Endothelial cell of umbilical vein (primary cell): Measurements from ENCODE around the gene NAALADL1. TPM values are rescaled to one million over a fixed set of nuclear protein-coding genes. Genes with fewer than 3 reads are reported as not detected.

Source experiments
- BruUV-seq: library from RNA; stranded (reverse); fragments of 400-500 nt; replicated peaks from 2 replicates; lab custom pipeline; 2021; lab: Mats Ljungman, UMichigan
- CTCF ChIA-PET: fragments of 300-600, 350-600 bp; sonication (Branson Sonifier 250); formaldehyde crosslinking; loops from one replicate; lab custom pipeline; 2021; ENCODE audit warnings: antibody characterized with exemption, inconsistent platforms; lab: Charles Lee
- POLR2A ChIA-PET: fragments of 300-600, 350-600 bp; sonication (Branson Sonifier 250); formaldehyde crosslinking; loops from one replicate; lab custom pipeline; 2021; ENCODE audit warnings: antibody characterized with exemption, inconsistent platforms; lab: Charles Lee
- DNase-seq: peaks from one replicate; pipeline ENCODE4 v3.0.0-alpha.2; 2011; ENCODE audit warnings: low read depth, low spot score
- FAIRE-seq: peaks from 2 replicates; lab custom pipeline; 2011; peaks lifted over from hg19 to GRCh38; lab: Jason Lieb, UNC
- H2AFZ ChIP-seq: 2 replicates; pipeline ENCODE4 v1.6.0; 2012; ENCODE audit warnings: low read depth, low read length, control low read depth, inconsistent platforms
- H3K27ac ChIP-seq: 2 replicates; pipeline ENCODE4 v1.5.1; 2011; ENCODE audit warnings: low read depth, mild to moderate bottlenecking, control low read depth, low read length, moderate library complexity; ENCODE audit not compliant: insufficient read depth
- H3K27me3 ChIP-seq, 2 experiments: 2 replicates each; pipeline versions ENCODE4 v1.6.0 to v1.6.1; 2011; ENCODE audit warnings: low read length in 2 of 2, mixed read lengths in 1 of 2; ENCODE audit not compliant: control insufficient read depth in 2 of 2, insufficient read depth in 2 of 2
- H3K36me3 ChIP-seq, 2 experiments: 2 replicates in 1 of 2; 3 replicates in 1 of 2; pipeline ENCODE4 v1.5.1; 2011; ENCODE audit warnings: low read length in 2 of 2, mild to moderate bottlenecking in 1 of 2, moderate library complexity in 1 of 2; ENCODE audit not compliant: control insufficient read depth in 2 of 2, insufficient read depth in 2 of 2; ENCODE audit errors: extremely low read depth in 1 of 2
- H3K4me1 ChIP-seq: 3 replicates; pipeline ENCODE4 v1.5.1; 2011; ENCODE audit warnings: mild to moderate bottlenecking, low read length; ENCODE audit not compliant: control insufficient read depth, insufficient read depth; ENCODE audit errors: extremely low read depth
- H3K4me2 ChIP-seq: 2 replicates; pipeline ENCODE4 v1.6.1; 2011; ENCODE audit warnings: low read length, control low read depth, mixed read lengths; ENCODE audit not compliant: insufficient read depth
- H3K4me3 ChIP-seq, 3 experiments: fragments of 200-600 bp in 1 of 3; sonication (generic), shearing (Covaris generic) in 1 of 3; replicated peaks in 1 of 3; 2 replicates each; pipeline ENCODE4 v1.5.1; 2011 to 2016; ENCODE audit warnings: control low read depth in 3 of 3, low read length in 3 of 3, mild to moderate bottlenecking in 2 of 3, inconsistent platforms in 1 of 3, low read depth in 1 of 3, moderate library complexity in 1 of 3; ENCODE audit not compliant: insufficient read depth in 1 of 3
- H3K79me2 ChIP-seq: 2 replicates; pipeline ENCODE4 v1.6.0; 2012; ENCODE audit warnings: low read length, inconsistent platforms; ENCODE audit not compliant: control insufficient read depth, insufficient read depth
- H3K9ac ChIP-seq: replicated peaks from 2 replicates; pipeline ENCODE3; 2011; ENCODE audit warnings: low read length, control low read depth; ENCODE audit not compliant: insufficient read depth; ENCODE audit errors: extremely low read depth
- H3K9me1 ChIP-seq: replicated peaks from 3 replicates; pipeline ENCODE4 v1.6.0; 2011; ENCODE audit warnings: mild to moderate bottlenecking, low read length; ENCODE audit not compliant: control insufficient read depth, insufficient read depth; ENCODE audit errors: extremely low read depth
- H3K9me3 ChIP-seq: replicated peaks from 2 replicates; pipeline ENCODE4 v1.5.1; 2012; ENCODE audit warnings: low read length, inconsistent platforms; ENCODE audit not compliant: control insufficient read depth, insufficient read depth
- H4K20me1 ChIP-seq: replicated peaks from 2 replicates; pipeline ENCODE3; 2011; ENCODE audit warnings: mild to moderate bottlenecking, low read length; ENCODE audit not compliant: control insufficient read depth, insufficient read depth; ENCODE audit errors: extremely low read depth
- EZH2 ChIP-seq: IDR thresholded peaks from 2 replicates; pipeline ENCODE4 v1.6.1; 2012; ENCODE audit warnings: borderline replicate concordance, low read depth, mild to moderate bottlenecking, moderate library complexity, low read length, inconsistent platforms; ENCODE audit not compliant: severe bottlenecking
- FOS ChIP-seq: IDR thresholded peaks from 2 replicates; pipeline ENCODE4 v1.6.1; 2011; ENCODE audit warnings: mild to moderate bottlenecking, low read length, moderate library complexity, borderline replicate concordance; ENCODE audit not compliant: insufficient read depth
- GATA2 ChIP-seq: IDR thresholded peaks from 2 replicates; pipeline ENCODE4 v1.7.0; 2011; ENCODE audit warnings: low read depth, mild to moderate bottlenecking, moderate library complexity, mixed read lengths, low read length; ENCODE audit not compliant: insufficient read length, insufficient read depth
- JUN ChIP-seq: IDR thresholded peaks from 2 replicates; pipeline ENCODE4 v1.6.1; 2011; ENCODE audit warnings: borderline replicate concordance, low read depth; ENCODE audit not compliant: insufficient read length, insufficient read depth
- MAX ChIP-seq: IDR thresholded peaks from 2 replicates; pipeline ENCODE4 v1.6.1; 2011; ENCODE audit not compliant: insufficient read depth, insufficient read length
- MYC ChIP-seq: IDR thresholded peaks from one replicate; pipeline ENCODE4 v1.6.1; 2011; ENCODE audit warnings: mild to moderate bottlenecking, low read depth, low read length
- POLR2A ChIP-seq: IDR thresholded peaks from 2 replicates; pipeline ENCODE4 v1.6.1; 2012; ENCODE audit warnings: low read depth, mild to moderate bottlenecking, control low read depth, low read length
- POLR2AphosphoS5 ChIP-seq: IDR thresholded peaks from 2 replicates; pipeline ENCODE4 v1.6.1; 2012; ENCODE audit warnings: low read depth, mild to moderate bottlenecking, control low read depth, low read length, moderate library complexity; ENCODE audit not compliant: insufficient read depth
- dilution Hi-C: fragments of 300-500 bp; cut with MboI; formaldehyde crosslinking; loops from one replicate; pipeline ENCODE4 v1.15.0; 2019; ENCODE audit warnings: low sequenced_read_pairs; ENCODE audit not compliant: extremely low pct_ligation_motif_present
- intact Hi-C: fragments of 100-400 bp; cut with micrococcal nuclease; formaldehyde crosslinking; loops from one replicate; pipeline ENCODE4 v1.10.0; 2022
- polyA plus RNA-seq, 4 experiments: library from polyadenylated mRNA; depleted of rRNA in 3 of 4; stranded (reverse) in 3 of 4; unstranded in 1 of 4; fragments of >200 nt; gene quantifications; 2 replicates each; pipeline versions ENCODE4 v1.2.1 to v1.2.3, GENCODE V29; 2011 to 2012; ENCODE audit warnings: missing spikeins in 1 of 4
- total RNA-seq: library from RNA; stranded (reverse); gene quantifications from 2 replicates; pipeline ENCODE4 v1.2.3, GENCODE V29; 2021
- TF ChIP-seq, protein P1 (sequence below), 2 donors: IDR thresholded peaks; 1 replicate in 1 of 2; 2 replicates in 1 of 2; pipeline ENCODE4 v1.5.1; 2011; ENCODE audit warnings: low read length in 2 of 2, mild to moderate bottlenecking in 2 of 2, moderate library complexity in 2 of 2, control low read depth in 1 of 2, inconsistent platforms in 1 of 2, low read depth in 1 of 2; ENCODE audit not compliant: insufficient read depth in 1 of 2; ENCODE audit errors: extremely low read depth in 1 of 2

NAALADL1 gene
- total and polyA plus RNA-seq, 2 donors (not counting 3 experiments of a cell fraction or from before 2014, with no cell fraction given): 6.8 to 13.9 TPM

DNA sequence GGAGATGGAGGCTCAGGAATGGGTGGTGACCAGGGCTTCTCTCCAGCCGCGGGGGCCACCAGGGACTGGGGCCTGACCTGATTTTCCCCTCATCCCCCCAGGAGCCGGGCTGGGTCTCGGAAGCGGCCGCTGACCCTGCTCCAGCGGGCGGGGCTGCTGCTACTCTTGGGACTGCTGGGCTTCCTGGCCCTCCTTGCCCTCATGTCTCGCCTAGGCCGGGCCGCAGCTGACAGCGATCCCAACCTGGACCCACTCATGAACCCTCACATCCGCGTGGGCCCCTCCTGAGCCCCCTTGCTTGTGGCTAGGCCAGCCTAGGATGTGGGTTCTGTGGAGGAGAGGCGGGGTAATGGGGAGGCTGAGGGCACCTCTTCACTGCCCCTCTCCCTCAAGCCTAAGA is 29.5 kb upstream of the NAALADL1 start:
- H3K4me1 ChIP-seq: peaks cover 14% of the 10 kb centered on the region
- H3K27ac ChIP-seq: no peak overlapping the region
- peaks cover 5 to 28% of the 10 kb centered on the region in 2 experiments for H3K36me3 ChIP-seq
- H3K9me1 ChIP-seq: no peaks in the 10 kb centered on the region
- no peak overlapping the region for H2AFZ ChIP-seq
- peaks cover 19% of the 10 kb centered on the region for H3K79me2 ChIP-seq
- no peak for TF ChIP-seq POLR2AphosphoS5
- no peak for TF ChIP-seq JUN
- no peak for TF ChIP-seq MAX
- TF ChIP-seq, protein P1, sequence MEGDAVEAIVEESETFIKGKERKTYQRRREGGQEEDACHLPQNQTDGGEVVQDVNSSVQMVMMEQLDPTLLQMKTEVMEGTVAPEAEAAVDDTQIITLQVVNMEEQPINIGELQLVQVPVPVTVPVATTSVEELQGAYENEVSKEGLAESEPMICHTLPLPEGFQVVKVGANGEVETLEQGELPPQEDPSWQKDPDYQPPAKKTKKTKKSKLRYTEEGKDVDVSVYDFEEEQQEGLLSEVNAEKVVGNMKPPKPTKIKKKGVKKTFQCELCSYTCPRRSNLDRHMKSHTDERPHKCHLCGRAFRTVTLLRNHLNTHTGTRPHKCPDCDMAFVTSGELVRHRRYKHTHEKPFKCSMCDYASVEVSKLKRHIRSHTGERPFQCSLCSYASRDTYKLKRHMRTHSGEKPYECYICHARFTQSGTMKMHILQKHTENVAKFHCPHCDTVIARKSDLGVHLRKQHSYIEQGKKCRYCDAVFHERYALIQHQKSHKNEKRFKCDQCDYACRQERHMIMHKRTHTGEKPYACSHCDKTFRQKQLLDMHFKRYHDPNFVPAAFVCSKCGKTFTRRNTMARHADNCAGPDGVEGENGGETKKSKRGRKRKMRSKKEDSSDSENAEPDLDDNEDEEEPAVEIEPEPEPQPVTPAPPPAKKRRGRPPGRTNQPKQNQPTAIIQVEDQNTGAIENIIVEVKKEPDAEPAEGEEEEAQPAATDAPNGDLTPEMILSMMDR (IDR thresholded peaks at IDR 0.05; ENCODE audit: extremely low read depth in 1 of 2, insufficient read depth in 1 of 2, low read depth in 1 of 2, low read length in 2 of 2): no peak
- no peak for TF ChIP-seq EZH2
- no peak for TF ChIP-seq FOS
- TF ChIP-seq POLR2A: no peak
- no peak for TF ChIP-seq GATA2
- TF ChIP-seq MYC: no peak
- H3K4me3 ChIP-seq: no peak overlapping the region
- ChIA-PET POLR2A (no interaction called here), CTCF (no interaction called here)
- no peak overlapping the region for H3K4me2 ChIP-seq
- no peaks in the 10 kb centered on the region for H3K9me3 ChIP-seq
- BruUV-seq: no TSS peak
- H4K20me1 ChIP-seq: no peaks in the 10 kb centered on the region
- FAIRE-seq (no peak), DNase-seq (no peak)
- H3K9ac ChIP-seq: no peak overlapping the region
- intact Hi-C loops (no loop called here), dilution Hi-C loops (no loop called here)
- H3K27me3 ChIP-seq: no peaks in the 10 kb centered on the region
